ENCODE measurements around the gene DENND6B.

- TF ChIP-seq EZH2 (IDR thresholded peaks at IDR 0.05; ENCODE audit: borderline replicate concordance, insufficient read depth, low read depth, low read length, poor library complexity, severe bottlenecking) (no peak), CTCF (IDR thresholded peaks at IDR 0.05) (no peak)
Observed at GRCh38 chr22:50308986-50309600, 17.7 kb downstream of the DENND6B start.
